HG03378 (cell line): Measurements from ENCODE around the gene TIMP2.
"Not testable (repeated sequence)": the region's sequence is repeated elsewhere in the genome, so short reads cannot be mapped to it uniquely, and the experiment has no call there.

Experiments
- ATAC-seq: cut with Tn5 transposase; IDR thresholded peaks from one replicate; pipeline ENCODE4 v1.9.1; 2021; ENCODE audit warnings: mild to moderate bottlenecking, moderate library complexity; ENCODE audit not compliant: unreplicated experiment

Gene TIMP2

DNA sequence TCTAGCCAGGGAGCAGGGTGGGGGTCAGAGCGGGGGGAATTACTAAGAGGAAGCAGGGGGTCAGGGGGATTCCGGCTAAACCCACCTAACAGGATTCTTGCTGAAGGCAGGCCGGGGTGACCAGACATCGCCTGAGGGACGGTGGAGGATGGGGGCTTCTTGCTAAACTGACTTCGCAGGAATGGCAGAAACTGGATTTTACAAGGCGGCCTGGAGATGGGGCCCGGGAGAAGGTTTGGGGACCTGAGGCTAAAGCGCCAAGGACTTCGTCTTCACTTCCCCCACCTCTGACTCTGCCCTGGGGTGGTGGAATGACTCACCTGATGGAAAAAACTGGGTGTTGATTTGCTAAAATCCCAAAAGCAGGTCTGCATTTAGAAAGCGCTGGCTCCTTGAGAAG, 31.1 kb upstream of the TIMP2 start:
- no peak for ATAC-seq

DNA sequence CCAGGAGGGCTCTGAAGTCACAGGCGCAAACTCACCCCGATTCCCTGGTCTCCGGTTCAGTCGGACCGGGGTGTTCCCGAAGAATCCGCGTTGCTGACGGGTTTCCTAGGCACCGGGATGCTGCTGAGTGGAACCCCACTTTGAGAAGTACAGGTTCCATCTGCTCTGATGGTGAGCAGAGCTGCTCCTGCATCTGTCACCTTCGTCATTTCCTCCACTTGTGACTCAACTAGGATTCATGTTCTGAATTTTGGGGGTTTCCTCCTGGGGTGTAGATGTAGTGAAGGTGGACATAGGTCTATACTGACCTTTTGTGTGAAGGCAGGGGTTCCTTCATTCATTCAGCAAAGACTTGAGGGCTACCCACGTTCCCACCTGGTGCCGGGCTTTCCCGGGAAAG, 29.5 kb upstream of the TIMP2 start:
- ATAC-seq = no peak

DNA sequence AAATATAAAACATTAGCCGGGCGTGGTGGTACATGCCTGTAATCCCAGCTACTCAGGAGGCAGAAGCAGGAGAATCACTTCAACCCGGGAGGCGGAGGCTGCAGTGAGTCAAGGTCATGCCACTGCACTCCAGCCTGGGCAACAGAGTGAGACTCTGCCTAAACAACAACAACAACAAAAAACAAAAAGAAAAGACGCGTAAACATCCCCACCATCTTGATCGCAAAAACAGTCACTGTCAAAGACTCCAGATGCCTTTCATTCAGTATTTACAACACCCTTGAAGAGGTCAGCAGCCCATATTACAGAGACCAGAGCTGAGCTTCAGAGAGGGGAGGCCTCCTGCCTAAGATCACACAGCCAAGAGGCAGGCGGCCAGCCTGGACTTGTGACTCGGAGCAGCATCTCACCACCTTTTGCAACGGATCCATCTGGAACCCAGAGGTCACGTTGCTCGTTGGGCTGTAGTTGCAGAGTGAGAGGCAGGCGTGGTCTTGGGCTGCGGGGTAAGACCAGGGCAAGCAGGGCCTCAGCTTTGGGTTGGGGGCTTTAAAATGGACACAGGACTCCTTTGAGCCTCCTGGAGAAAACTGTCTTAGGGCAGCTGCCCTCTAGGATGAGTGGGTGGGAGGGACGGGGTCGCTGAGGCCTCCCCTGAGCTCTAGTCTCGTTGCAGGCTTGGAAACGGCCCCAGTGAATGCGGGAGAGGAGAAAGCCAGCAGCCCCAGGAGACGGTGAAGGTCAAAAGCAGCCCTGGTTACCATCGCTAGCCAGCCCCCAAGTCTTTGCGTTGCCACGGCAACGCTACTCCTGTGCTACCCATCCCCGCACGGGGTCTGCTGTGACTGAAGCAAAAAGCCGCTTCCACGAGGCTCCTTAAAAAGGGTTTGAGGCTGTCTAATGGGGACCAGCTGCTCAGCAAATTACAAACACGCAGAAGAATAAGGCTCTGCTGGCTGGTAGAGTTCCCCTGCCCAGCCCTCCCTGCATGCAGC, 28.5 kb upstream of the TIMP2 start:
- no peak for ATAC-seq

DNA sequence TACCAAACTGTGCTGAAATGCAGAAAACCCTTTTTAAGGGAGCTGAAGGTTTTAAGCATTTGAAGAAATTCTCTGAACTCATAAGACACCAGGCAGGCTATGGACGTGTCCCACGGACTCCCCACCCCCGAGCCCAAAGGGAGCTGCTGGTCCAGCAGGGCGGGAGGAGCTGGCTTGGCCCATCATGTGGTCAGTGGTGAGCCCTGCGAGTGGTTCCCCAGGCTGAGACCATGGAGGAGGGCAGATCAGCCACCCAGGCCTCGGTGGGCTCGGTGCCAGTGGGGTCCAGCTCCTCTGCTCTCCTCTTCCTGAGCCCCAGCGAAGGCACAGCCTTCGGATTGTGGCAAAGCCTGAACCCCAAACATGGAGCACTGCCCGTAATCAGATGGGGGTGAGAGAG, 27.5 kb upstream of the TIMP2 start:
- ATAC-seq = no peak

DNA sequence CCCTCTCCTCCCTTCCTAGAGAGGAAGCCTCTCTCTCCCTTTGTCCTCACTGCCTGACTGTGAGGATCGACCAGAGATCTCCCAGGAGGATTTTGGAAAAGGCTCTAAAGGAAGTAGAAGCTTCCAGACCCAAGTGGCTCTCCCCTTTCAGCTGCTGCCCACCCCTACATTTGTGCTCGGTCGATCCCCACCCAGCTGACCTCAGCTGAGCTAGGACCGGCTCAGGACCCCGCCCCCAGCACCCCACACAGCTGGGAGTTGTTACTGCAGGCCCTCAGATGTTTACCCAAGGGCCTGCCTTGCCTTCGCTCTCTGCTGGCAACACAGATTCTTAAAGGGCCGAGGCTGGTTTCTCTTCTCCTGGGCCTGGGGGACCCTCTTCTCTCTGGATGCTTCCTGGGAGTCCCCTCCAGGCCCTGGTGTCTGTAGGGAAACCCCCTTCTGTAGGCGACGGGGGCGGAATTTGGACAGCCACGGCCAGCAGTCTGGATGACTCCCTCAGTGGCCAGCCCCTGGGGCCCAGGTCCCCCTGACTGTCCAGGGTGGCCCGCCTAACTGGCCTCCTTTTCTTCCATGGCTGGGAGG, 26.9 kb upstream of the TIMP2 start:
- no peak for ATAC-seq

DNA sequence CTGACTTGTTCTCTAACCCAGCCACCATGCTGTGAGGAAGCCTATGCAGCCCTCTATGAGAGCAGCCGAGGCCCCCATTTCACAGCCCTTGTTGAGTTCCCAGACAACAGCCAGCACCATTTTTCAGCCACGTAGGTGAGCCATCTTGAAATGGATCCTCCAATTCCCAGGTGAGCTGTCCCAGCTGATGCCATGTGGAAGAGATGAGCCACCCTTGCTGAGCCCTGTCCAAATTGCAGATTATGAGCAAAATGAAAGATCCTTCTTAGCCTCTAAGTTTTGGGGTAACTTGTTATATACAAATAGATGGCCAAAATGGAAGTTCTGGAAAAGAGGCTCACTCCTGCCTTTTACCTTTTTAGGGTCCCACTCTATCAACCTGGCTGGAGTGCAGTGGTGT, 25.7 kb upstream of the TIMP2 start:
- ATAC-seq = no peak

DNA sequence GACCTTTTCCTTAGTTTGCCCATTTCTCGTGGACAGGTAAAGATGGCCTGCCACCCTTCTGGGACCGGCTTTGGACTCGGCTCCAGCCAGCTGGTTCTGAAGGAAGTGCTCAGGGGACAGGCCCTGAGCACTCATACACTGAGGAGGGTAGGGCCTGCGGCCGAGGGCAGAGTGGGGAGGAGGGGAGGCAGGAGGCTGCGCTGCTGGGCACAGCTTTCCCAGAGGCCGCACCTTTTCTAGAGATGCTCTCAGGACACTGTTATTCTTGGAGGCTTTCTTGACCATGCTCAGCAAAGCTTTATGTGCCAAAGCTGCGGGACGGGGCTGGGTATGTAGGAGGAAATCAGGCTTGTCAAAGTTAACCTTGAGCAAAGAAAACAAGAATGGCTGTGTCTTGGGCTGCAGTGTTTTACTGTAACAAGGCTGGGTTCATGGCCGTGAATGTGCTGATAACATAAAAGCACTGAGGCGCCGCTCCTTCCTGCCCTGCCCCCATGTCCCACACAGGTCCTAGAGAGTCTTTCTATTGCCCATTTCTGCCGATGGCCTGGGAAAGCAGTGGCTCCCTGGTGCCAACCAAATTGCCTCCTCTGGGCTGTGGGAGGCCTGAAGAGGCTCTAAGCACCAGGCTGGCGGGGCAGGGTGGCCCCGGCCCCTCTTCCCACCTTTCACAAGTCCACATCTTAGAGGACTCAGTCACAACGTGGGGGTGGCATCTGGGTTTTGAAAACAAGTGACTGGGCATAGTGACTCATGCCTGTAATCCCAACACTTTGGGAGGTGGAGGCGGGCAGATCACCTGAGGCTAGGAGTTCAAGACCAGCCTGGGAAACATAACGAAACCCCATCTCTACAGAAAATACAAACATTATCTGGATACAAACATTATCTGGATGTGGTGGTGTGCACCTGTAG, 22.3 kb upstream of the TIMP2 start:
- no peak for ATAC-seq

DNA sequence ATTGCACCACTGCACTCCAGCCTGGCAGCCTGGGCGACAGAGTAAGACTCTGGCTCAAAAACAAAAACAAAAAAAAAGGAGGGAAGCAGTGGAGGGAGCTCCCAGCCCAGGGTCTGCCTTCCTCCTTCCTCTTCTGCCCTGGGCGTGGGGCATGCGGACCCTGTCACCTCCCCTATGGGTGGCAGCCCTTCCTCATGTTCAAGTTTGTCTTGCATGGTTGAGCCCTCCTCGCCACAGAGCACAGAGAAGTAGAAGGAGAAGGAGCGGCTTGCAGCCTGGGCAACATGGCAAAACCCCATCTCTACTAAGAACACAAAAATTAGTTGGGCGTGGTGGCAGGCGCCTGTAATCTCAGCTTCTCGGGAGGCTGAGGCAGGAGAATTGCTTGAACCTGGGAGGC, 21.4 kb upstream of the TIMP2 start:
- no peak for ATAC-seq

DNA sequence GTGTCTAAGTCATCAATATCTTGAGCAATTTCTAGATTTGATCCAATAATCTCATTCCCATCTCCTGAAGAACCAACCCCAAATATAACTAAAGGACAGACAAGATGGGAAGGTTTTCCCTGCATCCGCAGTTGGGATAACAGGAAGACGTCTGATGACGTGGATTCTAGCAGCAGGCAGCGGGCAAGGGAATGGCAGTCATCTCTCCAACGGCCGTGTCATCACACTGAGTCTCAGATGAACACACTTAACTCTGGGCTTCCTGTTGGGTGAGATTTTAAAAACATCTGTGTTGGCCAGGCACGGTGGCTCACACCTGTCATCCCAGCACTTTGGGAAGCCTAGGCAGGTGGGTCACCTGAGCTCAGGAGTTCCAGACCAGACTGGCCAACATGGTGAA, 20.9 kb upstream of the TIMP2 start:
- no peak for ATAC-seq

DNA sequence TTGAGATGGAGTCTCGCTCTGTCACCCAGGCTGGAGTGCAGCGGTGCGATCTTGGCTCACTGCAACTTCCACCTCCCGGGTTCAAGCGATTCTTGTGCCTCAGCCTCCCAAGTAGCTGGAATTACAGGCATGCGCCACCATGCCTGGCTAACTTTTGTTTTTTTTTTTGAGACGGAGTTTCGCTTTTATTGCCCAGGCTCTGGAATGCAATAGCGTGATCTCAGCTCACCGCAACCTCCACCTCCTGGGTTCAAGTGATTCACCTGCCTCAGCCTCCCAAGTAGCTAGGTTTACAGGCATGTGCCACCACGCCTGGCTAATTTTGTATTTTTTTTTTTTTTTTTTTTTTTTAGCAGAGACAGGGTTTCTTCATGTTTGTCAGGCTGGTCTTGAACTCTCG, 20.3 kb upstream of the TIMP2 start:
- not testable (repeated sequence) for ATAC-seq

DNA sequence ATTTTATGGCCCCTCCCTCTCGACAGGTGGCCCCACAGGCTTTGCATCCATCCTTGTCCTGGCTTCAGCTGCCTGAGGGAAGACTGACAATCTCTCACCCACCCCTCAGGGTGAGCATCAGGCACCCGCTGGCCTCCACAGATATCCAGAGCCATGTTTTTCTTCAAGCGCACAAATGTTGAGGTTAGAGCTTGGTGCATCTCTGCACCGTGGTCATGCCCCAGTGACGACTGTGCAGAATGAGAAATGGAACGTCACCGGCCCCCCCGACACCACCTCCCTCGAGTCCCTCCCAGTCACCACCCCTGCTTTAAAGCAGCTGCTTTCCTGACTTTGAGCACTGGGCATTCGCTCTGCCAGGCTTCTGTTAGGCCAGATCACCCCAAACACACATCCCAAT, 19.8 kb upstream of the TIMP2 start:
- ATAC-seq = no peak

DNA sequence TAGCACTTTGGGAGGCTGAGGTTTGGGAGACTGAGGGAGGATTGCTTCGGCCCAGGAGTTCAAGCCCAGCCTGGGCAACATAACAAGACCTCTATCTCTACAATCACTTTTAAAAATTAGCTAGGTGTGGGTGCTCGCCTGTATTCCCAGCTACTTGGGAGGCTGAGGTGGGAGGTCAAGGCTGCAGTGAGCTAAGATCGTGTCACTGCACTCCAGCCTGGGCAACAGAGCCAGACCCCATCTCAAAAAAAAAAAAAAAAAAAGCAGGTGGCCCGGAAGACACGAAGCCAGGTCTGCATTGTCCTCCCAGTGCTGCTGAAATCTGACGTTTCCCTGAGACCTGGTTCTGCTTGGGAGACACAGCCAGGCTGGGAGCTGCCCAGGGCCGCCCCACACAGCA, 18.8 kb upstream of the TIMP2 start:
- no peak for ATAC-seq

DNA sequence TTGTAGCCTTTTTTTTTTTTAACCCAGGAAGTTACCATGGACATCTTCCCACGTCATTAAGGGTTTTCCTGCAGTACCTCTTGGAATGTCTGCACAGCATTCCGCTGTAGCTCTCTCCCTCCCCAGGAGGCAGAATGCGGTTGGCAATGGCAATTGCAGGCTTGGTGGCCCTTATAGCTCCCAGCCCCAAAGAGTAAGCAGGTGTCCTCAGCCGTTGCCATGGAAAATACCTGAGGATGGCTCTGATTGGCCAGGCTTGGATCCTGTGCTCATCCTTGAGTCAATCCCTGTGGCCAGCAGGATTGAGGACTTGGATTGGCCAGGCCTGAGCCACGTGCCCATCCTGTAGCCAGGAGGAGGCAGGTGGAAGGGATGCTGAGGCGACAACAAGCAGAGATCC, 15.5 kb upstream of the TIMP2 start:
- no peak for ATAC-seq

DNA sequence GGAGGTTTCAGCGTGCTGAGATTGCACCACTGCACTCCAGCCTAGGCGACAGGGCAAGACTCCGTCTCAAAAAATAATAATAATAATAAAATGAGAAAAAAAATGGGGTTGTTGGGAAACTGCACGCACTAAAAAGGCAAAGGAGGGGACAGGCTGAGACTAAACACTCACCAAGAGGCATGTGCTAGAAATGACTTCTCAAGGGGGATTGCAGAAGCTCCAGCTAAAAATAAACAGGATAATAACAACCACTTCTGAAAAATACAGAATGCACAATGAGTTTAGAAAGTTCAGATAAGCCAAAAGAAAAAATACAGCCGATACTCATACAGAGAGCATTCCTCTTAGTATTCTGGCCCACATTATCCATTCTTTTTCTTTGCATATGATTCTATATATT, 15.1 kb upstream of the TIMP2 start:
- ATAC-seq = no peak

DNA sequence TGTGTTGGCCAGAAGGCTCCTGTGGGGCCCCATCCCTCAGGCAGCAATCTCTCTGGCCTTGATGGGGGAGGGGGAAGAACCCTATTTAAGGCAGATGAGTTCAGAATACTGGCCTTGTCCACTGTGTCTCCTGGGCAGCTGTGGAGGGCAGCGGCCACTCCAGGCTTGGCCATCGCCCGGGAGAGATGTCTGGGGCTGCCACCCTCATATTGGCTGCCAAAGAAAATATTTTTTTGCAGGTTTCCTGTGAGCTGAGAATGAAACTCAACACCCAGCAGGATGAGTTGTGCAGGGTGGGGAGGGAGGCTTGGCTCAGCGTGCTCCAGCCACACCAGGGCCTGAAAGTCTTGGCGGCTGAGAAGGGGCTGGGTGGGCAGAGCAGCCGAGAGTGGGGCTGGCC, 14.4 kb upstream of the TIMP2 start:
- no peak for ATAC-seq

DNA sequence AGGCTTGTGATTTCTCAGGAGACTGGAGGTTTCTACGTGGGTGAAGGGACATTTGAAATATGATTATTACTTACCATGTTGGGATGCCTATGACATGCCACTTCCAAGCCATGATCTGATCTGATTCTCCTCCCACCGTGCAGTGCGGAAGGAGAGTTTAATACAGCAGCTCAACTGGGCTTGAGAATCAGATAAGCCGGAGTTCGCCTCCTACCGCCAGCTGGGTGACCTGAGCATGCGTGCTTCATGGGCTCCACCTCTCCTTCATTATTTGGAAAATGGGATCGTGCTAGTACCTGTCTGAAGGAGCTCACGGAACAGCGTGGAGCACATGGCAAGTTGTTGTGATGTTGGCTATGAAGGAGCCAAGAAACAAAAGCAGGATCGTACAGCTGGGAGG, 12.4 kb upstream of the TIMP2 start:
- no peak for ATAC-seq

DNA sequence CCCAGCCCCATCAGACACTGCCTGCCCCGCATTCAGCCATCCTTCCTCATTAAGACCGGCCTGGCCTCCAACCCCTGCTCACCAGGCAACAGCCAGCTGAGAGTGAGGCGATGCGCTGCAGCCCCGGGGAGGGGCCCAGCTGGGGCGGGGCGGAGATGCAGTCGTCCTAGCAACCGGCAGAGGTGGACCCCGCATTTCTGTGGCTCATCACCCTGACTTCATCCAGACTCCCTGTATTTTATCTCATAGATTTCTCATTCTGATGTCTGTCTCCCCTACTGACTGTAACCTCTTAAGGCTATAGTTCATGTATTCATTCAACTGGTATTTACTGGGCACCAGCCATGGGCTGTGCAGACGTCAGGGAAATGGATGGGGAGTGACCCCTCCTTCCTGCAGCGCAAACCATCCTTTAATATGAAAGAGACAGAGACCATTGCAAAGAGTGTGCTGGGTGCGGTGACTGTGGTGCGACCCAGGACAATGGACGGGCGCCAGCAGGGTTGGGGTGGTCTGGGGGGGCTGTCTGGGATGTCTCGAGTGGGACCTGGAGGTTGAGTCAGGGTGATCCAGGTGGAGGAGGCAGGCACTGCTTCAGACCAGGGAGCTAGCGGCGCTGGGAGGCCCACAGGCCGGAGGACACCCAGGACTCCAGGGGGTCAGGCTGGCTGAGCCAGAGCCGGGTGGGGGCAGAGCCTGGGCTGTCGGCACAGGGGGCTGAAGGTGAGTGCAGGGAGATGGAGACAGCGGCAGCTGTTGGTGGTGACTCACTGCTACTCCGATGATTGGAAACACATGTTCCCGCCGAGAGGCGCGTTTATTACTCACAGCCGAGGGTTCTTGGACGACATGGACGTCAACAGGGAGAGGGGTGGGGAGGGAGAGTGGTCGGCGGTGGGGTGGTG, 10.5 kb upstream of the TIMP2 start:
- no peak for ATAC-seq

DNA sequence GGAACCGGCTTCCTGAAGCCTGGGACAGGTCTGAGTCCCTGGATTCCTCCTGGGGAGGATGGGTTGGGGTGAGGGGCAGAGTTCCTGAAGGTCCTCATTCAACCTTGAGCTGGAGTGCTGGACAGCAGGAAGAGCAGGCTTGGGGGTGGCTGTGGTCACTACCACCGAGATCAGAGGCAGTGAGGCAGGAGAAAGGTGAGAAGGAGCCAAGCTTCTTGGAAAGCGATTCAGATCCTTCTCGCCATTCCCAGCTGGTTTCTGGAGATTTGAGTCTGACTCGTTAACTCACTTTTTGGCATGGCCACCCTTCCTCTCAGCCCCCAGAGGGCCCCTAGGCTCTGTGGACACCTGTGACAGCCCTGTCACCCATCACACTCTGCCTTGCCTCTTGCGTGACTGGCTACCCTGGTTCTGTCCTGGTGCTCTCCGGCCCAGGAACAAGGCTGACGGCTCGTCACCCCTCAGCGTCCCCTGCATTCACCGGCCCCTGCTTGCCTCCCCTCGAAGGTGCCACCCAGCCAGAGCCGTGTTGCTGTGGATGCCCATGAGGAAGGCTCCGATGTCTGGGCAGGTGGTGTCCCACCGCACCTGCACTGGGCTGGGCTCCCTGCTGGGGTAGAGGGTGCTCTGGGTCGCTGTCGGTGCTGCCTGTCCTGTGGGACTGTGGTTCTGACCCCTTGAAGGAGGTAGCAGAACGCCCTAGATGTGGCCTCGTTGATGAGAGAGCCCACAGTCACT, 9.7 kb upstream of the TIMP2 start:
- no peak for ATAC-seq

DNA sequence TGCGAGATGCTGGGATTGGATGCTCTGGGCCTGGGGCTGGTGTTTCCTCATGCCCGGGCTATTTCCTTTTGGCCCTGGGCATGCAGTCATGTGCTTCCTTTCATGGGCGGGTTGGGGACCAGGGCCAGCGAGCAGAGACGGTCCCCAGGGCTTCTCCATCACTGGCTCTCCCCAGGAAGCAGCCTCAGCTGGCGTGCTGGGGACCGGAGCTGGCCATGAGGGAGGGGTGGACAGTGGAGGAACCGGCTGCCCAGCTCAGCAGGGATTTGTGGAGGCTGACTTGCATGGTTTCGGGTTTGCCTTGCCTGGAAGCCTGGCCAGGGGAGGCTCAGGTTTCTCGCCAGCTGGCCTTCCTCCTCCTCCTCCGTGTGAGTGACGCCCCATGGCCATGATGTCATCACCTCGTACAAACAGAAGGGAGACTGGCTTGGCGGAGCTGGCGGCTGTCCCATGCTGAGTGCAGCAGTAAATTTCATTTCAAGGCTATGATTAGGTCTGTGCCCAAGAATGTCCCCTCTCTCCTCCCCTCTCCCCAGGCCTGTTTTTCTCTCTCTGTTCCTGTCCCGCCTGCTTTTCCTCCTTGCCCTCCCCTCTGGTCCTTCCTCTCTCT, 8.9 kb upstream of the TIMP2 start:
- ATAC-seq = no peak
